Measurements from ENCODE around the gene TMEM94. TPM values are rescaled to one million over a fixed set of nuclear protein-coding genes. Genes with fewer than 3 reads are reported as not detected.

The TMEM94 gene
- total RNA-seq, 4 donors from 2014 or later = 56.5 to 85.5 (median 60.0) TPM

DNA sequence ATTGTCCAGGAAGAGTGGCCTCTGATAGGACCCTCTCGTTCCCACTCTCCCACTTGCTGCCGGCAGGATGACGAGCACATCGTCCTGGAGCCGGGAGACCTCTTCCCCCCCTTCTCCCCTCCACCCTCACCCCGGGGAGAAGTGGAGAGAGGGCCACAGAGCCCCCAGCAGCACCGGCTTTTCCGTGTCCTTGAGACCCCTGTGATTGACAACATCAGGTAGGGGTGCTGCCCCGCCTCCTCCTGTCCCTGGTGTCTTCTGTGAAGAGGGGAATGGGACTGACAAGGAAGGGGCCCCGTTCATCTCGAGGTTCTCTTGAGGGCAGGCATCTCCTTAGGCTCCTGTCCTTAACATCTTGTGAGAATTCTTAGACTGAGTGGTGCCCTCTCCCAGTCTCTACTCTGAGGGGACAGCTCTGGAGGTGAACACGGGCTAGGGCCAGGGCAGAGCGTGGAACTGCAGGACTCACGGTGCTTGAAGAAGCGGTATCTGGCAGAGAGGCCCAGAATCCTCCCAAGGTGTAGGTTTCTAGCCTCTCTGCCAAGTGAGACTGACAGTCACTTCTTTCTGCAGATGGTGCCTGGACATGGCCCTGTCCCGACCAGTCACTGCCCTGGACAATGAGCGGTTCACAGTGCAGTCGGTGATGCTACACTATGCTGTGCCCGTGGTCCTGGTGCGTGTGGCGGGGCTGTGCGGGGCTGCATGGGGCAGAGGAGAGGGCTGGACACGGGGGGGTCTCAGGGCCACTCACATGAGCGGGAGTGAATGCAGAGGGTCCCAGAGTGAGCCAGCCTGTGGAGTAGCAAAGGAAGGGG lies 32.5 kb downstream of the TMEM94 start:
- TF ChIP-seq CTCF (IDR thresholded peaks at IDR 0.05 in 4 of 5, conservative IDR thresholded peaks at IDR 0.05 in 1 of 5) (no peak), POLR2A (IDR thresholded peaks at IDR 0.05) (no peak)
- DNase-seq = peak in 1 of 2 donors; percentile 52
- Histone ChIP-seq H3K27ac (peak overlapping the region; percentile 58 to 76 (median 72)), H3K36me3 (peaks cover 0 to 29% of the 10 kb centered on the region in 2 donors), H3K4me1 (peaks cover 67 to 73% of the 10 kb centered on the region in 2 donors), H3K27me3 (no peaks in the 10 kb centered on the region), H3K9me3 (no peaks in the 10 kb centered on the region), H3K4me3 (no peak overlapping the region)
- intact Hi-C loops (cut with DNase I; ENCODE audit: low total_unique reads) = no loop called here
- ATAC-seq = peak; percentile 51 to 68
- in situ Hi-C loops (cut with MboI; ENCODE audit: low sequenced_read_pairs in 4 of 4) = no loop called here

GRCh38 chr17:75489511-75489955 lies 33.1 kb downstream of the TMEM94 start:
- no peaks in the 10 kb centered on the region for H3K9me3 ChIP-seq
- peak overlapping the region; percentile 58 to 76 (median 72) for H3K27ac ChIP-seq
- H3K4me1 ChIP-seq = peaks cover 63 to 68% of the 10 kb centered on the region in 2 donors
- intact Hi-C loops (cut with DNase I; ENCODE audit: low total_unique reads) = no loop called here
- ATAC-seq (no peak), DNase-seq (no peak)
- no peak for TF ChIP-seq POLR2A (IDR thresholded peaks at IDR 0.05)
- TF ChIP-seq CTCF (IDR thresholded peaks at IDR 0.05 in 4 of 5, conservative IDR thresholded peaks at IDR 0.05 in 1 of 5) = no peak
- H3K27me3 ChIP-seq = no peaks in the 10 kb centered on the region
- in situ Hi-C loops (cut with MboI; ENCODE audit: low sequenced_read_pairs in 4 of 4) = no loop called here
- no peak overlapping the region for H3K4me3 ChIP-seq
- H3K36me3 ChIP-seq = peaks cover 0 to 35% of the 10 kb centered on the region in 2 donors

- DNase-seq = peak; percentile 26 to 74
- Histone ChIP-seq H3K4me1 (peaks cover 56 to 61% of the 10 kb centered on the region in 2 donors), H3K4me3 (no peak overlapping the region), H3K27me3 (no peaks in the 10 kb centered on the region), H3K9me3 (no peaks in the 10 kb centered on the region), H3K27ac (peak overlapping the region; percentile 58 to 76 (median 72)), H3K36me3 (peaks cover 0 to 42% of the 10 kb centered on the region in 2 donors)
- TF ChIP-seq POLR2A (IDR thresholded peaks at IDR 0.05) (no peak), CTCF (IDR thresholded peaks at IDR 0.05 in 4 of 5, conservative IDR thresholded peaks at IDR 0.05 in 1 of 5) (no peak)
- ATAC-seq = peak; percentile 42 to 61
- in situ Hi-C loops (cut with MboI; ENCODE audit: low sequenced_read_pairs in 4 of 4) = loop anchor here in 1 of 4 donors (10.0 kb wide), 1 partner anchor 55 kb away; no protein-coding TSS in a partner anchor
- intact Hi-C loops (cut with DNase I; ENCODE audit: low total_unique reads) = no loop called here
Measured at GRCh38 chr17:75490173-75490743, 33.8 kb downstream of the TMEM94 start.

DNA sequence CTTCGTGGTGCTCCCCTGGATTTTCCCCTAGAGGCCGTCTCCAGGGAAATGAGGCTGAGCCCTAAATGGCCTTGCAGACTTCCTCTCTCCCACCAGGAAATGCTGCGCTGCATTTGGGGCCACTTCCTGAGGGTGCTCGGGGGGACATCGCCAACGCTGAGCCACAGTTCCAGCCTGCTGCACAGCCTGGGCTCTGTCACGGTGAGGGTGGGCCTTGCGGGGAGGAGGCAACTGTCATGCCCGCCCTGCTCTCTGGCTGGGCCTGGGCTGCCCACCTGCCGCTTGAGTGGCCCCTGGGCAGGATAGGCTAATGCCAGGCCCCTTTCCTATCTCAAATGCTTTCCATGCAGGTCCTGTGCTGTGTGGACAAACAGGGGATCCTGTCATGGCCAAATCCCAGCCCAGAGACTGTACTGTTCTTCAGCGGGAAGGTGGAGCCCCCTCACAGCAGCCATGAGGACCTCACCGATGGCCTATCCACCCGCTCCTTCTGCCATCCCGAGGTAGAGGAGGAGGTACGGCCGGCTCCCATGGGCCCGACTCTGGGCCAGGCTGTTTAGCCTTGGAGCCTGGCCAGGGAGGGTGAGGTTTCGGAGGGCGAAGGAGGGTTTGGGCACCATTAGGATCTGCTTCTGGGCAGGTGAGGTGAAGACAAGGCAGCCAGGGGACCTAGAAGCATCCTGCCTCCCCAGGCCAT lies 34.7 kb downstream of the TMEM94 start:
- DNase-seq (no peak), ATAC-seq (no peak)
- H3K4me3 ChIP-seq = no peak overlapping the region
- H3K36me3 ChIP-seq = peaks cover 0 to 51% of the 10 kb centered on the region in 2 donors
- peak overlapping the region; percentile 58 to 76 (median 72) for H3K27ac ChIP-seq
- TF ChIP-seq CTCF (IDR thresholded peaks at IDR 0.05 in 4 of 5, conservative IDR thresholded peaks at IDR 0.05 in 1 of 5) = no peak
- TF ChIP-seq POLR2A (IDR thresholded peaks at IDR 0.05) = no peak
- intact Hi-C loops (cut with DNase I; ENCODE audit: low total_unique reads) (no loop called here), in situ Hi-C loops (cut with MboI; ENCODE audit: low sequenced_read_pairs in 4 of 4) (loop anchor here in 1 of 4 donors (10.0 kb wide), 1 partner anchor 56 kb away; no protein-coding TSS in a partner anchor)
- H3K9me3 ChIP-seq = no peaks in the 10 kb centered on the region
- peaks cover 48 to 52% of the 10 kb centered on the region in 2 donors for H3K4me1 ChIP-seq
- no peaks in the 10 kb centered on the region for H3K27me3 ChIP-seq
